ENCODE data around the gene CPEB2. TPM values are rescaled to one million over a fixed set of nuclear protein-coding genes. Genes with fewer than 3 reads are reported as not detected.

CPEB2 gene
- total RNA-seq, 1 donor from 2014 or later, result 30.4 TPM

- intact Hi-C loops (cut with DNase I), result no loop called here
- TF ChIP-seq CTCF (IDR thresholded peaks at IDR 0.05), result no peak
These were observed 104.1 kb downstream of the CPEB2 start for GRCh38 chr4:15106399-15106798.

GRCh38 chr4:15109600-15109999 lies 107.3 kb downstream of the CPEB2 start:
- no peaks in the 10 kb centered on the region for H3K27me3 ChIP-seq
- intact Hi-C loops (cut with DNase I), result no loop called here
- DNase-seq (ENCODE audit: low spot score in 2 of 2), result no peak
- H3K27ac ChIP-seq, result no peak overlapping the region
- H3K9me3 ChIP-seq, result no peaks in the 10 kb centered on the region
- no peak overlapping the region for H3K4me3 ChIP-seq
- H3K36me3 ChIP-seq, result no peaks in the 10 kb centered on the region
- TF ChIP-seq CTCF (IDR thresholded peaks at IDR 0.05), result no peak
- no peaks in the 10 kb centered on the region for H3K4me1 ChIP-seq

More at GRCh38 chr4:15106399-15106798, 104.1 kb downstream of the CPEB2 start:
- Histone ChIP-seq H3K4me1 (no peaks in the 10 kb centered on the region), H3K27me3 (no peaks in the 10 kb centered on the region), H3K27ac (no peak overlapping the region), H3K9me3 (no peaks in the 10 kb centered on the region), H3K4me3 (no peak overlapping the region), H3K36me3 (no peaks in the 10 kb centered on the region)
- DNase-seq (ENCODE audit: low spot score in 2 of 2), result no peak

GRCh38 chr4:15110120-15110571 lies 107.9 kb downstream of the CPEB2 start:
- H3K4me1 ChIP-seq, result no peaks in the 10 kb centered on the region
- no peaks in the 10 kb centered on the region for H3K9me3 ChIP-seq
- H3K27ac ChIP-seq, result no peak overlapping the region
- no peak overlapping the region for H3K4me3 ChIP-seq
- H3K36me3 ChIP-seq, result no peaks in the 10 kb centered on the region
- DNase-seq (ENCODE audit: low spot score in 2 of 2), result no peak
- intact Hi-C loops (cut with DNase I), result no loop called here
- H3K27me3 ChIP-seq, result no peaks in the 10 kb centered on the region
- TF ChIP-seq CTCF (IDR thresholded peaks at IDR 0.05), result no peak

- intact Hi-C loops (cut with DNase I), result no loop called here
- Histone ChIP-seq H3K27ac (no peak overlapping the region), H3K36me3 (no peaks in the 10 kb centered on the region), H3K4me3 (no peak overlapping the region), H3K9me3 (no peaks in the 10 kb centered on the region), H3K27me3 (no peaks in the 10 kb centered on the region), H3K4me1 (no peaks in the 10 kb centered on the region)
- no peak for TF ChIP-seq CTCF (IDR thresholded peaks at IDR 0.05)
- no peak for DNase-seq (ENCODE audit: low spot score in 2 of 2)
These were observed 114.3 kb downstream of the CPEB2 start for GRCh38 chr4:15116509-15117079.

- H3K36me3 ChIP-seq, result no peaks in the 10 kb centered on the region
- intact Hi-C loops (cut with DNase I), result no loop called here
- H3K27ac ChIP-seq, result no peak overlapping the region
- H3K9me3 ChIP-seq, result no peaks in the 10 kb centered on the region
- H3K27me3 ChIP-seq, result no peaks in the 10 kb centered on the region
- H3K4me1 ChIP-seq, result no peaks in the 10 kb centered on the region
- TF ChIP-seq CTCF (IDR thresholded peaks at IDR 0.05), result no peak
- DNase-seq (ENCODE audit: low spot score in 2 of 2), result no peak
- H3K4me3 ChIP-seq, result no peak overlapping the region
These were observed 115.1 kb downstream of the CPEB2 start for GRCh38 chr4:15117270-15117946.
